HT-29 (cell line): ENCODE measurements around the gene TMEM273. TPM values are rescaled to one million over a fixed set of nuclear protein-coding genes. Genes with fewer than 3 reads are reported as not detected.

Experiments used
- DNase-seq: peaks from one replicate; pipeline ENCODE4 v3.0.0-alpha.2; 2015; ENCODE audit warnings: low spot score
- total RNA-seq: library from RNA; depleted of rRNA; stranded (reverse); fragments of >200 nt; shearing (Covaris generic); gene quantifications from 2 replicates; pipeline ENCODE4 v1.2.3, GENCODE V29; 2014

TMEM273 gene
- total RNA-seq, 1 experiment from 2014 or later: not detected

DNA sequence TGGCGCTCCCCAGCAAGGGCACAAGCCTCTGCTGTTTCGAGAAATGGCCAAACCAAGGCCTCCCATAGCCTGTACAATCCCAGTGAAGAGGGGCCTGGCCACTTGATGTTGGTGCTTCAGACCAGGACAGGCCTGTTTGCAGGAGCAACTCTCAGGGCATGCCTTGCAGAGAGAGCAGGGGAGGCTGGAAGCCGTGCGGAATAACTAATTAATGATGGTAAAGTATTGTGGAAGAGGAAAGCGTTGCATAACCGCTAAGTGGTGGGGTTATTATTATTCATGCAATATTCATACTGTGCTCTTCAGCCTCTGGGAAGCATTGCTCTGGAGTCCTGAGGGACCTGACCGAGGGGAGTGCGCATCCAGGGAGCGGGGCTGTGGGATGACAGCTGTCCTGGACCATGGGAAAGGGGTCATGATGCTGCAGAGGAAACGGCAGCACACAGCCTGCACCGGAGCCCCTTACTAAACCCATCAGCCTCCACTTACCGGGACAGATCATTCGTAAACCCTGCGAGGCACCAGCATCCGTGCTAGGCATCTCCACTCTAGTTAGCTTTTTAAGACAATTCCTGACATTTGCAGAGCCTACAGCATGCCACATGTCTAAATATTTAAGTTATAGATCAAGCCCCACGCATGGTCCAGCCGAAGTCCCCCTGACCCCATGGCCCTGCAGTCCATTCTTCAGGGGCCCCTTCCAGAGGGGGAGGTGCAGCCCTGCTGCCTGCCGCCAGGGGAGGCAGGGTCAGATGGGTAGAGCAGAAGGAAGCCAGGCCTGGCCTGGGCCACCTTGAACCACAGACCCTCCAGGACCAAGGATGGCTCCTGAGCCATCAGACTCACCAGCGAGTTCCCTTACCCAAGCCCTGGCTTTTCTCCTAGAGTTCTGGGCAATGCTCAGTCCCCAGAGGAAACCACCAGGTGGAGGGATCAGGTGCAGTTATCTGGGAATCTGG lies 11.6 kb downstream of the TMEM273 start:
- DNase-seq: no peak

DNA sequence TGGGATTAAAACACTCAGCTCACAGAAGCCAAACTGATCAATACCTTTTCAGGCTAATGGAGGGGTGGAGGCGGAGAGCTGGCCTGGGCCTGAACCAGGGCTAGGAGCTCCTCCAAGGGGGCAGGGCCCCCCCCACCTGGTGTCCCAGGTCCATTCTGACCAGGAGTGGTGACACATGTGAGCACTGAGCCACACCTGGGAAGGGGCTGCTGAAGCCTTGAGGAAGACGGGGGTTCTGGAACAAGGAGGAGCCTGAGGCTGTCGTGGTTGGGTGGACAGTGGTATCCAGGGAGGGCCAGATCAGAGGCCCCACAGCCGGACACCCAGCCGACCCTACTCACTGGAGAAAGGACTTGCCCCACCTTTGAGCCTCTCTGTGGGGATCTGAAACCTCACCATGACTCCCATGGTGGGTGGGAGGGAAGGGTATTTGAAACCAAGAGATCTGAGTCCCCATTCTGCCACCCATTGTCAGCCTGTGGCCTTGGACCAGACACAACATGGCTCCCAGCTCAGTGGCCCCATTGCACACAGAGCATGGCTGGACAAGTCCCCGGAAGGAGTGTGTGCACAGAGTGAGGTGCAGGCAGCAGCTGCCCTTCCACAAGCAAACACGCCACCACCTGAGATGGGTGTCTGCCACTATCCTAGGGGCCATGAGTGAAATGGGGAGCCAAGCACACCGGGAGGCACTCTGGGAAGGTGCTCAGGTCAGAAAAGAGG lies 12.4 kb downstream of the TMEM273 start:
- DNase-seq: no peak

GRCh38 chr10:49174926-49175500 lies 13.2 kb downstream of the TMEM273 start:
- DNase-seq: no peak

DNA sequence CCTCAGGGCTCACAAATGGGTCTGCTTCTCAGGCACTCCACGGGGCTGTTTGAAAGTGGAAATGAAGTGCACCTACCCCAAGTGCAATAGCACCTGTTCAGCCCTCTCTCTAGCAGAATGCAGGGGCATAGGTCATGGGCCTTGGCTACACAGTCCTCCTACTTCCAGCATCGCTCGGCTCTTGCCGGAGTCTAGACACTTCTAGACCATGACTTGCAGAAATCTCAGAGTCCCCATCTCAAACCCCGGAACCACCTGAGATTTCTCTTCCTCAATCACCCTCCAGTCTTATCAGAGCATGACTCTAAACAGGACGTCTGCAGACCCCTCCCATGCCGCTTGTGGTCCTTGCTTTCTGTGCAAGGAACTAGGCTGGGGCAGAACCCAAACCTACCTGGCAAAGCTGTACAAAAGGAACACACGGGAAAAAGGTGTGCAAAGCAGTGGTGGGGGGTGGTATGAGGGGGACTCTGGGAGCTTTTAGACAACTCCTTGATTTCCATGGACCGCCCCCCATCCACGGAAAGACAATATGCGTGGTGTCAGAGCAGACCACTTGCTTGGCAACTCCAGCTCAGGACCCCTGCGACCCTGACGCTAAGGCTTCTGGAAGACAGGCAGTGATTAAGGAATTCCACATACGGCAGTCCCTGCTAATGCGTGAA lies 13.8 kb downstream of the TMEM273 start:
- no peak for DNase-seq

DNA sequence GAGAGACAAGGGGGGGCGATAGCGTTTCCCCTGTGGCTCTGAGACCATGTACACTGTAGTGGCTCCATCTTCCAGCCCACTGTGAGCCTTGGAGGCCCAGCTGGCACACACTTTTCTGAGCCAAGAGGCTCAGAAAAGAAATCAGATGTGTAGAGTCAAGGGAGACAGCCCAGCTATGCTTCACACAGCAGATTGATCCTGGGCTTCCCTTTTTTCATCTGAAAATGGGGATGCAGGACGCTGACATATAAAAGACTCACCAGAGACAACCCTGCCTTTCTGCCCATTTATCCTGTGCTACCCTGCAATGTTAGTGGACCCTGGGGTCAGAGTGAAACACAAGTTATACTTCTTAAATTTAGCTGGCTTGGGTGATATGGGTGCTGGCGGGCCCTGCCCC lies 14.3 kb downstream of the TMEM273 start:
- no peak for DNase-seq

- no peak for DNase-seq
These were observed 14.9 kb downstream of the TMEM273 start for GRCh38 chr10:49173201-49173772.

DNA sequence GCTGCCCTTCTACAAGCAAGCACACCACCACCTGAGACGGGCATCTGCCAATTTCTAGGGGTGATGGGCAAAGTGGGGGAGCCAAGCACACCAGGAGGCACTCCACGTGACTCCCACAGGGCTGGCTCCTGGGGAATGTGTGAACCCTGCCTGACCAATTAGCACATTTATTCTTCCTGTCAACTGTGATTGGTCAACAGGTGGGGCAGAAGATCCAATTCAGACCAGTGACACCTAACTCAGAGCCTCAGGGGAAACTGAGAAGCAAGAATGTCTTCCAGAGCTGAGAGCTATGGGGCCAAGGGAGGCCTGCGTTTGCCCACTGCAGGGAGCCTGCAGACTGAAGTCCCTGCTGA lies 15.4 kb downstream of the TMEM273 start:
- DNase-seq: no peak

DNA sequence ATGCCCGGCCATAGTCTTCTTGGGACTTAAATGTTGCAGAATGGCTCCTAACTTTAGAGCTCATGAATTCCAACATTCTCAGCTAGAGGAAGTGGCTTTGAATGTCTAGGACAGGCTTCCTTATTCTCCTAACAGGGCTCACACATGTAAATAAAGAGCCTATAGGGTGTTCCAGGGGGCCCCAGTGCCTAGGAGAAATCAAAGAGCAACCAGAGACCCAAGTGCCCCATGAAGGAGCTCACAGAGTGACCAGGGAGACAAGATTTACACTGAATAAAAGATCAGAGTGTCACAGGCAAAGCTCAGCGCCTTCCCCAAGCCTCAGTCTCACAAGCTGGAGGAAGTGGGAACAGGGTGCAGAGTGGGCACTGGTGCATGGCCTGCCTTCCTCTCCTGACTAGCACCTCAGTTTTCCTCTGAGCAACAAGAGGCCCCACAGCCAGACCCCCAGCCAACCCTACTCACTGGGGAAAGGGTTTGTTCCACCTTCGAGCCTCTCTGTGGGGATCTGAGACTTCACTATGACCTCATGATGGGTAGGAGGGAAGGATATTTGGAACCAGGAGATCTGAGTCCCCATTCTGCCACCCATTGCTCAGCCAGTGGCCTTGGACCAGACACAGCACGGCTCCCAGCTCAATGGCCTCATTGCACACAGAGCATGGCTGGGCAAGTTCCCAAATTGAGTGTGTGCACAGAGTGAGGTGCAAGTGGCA lies 16.0 kb downstream of the TMEM273 start:
- no peak for DNase-seq

GRCh38 chr10:49171326-49172060 lies 16.7 kb downstream of the TMEM273 start:
- no peak for DNase-seq

DNA sequence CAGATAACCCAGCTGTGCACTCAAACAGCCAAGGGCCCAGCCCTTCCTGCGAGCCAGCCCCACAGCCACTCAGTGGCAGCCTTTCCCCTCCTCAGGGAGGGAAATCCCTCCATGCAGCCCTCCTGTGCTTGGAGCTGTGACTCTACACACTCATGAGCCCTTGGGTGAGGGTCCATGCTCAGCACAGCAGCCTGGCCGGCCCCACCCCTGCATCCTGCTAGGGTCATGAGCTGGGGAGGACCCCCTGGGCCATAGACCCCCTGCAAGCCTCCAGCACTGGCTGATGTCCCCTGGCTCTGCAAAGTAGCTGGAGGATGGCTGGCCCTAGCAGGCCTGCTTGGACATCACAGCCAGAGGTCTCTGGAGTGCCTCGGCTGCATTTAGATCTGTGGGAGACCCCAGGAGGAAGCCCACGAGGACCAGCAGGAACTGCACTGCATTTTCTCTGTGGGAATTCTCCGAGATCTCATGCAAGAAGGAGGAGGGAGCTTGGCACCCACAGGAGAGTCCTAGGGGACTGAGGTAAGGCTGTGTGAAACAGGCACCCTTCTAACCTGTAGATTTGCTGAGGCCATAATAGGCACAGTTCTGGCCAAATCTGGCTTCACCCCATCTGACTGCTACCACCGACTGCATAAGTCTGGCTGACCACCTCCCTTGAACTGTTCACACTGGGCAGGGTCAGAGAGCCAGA lies 17.4 kb downstream of the TMEM273 start:
- DNase-seq: no peak

DNA sequence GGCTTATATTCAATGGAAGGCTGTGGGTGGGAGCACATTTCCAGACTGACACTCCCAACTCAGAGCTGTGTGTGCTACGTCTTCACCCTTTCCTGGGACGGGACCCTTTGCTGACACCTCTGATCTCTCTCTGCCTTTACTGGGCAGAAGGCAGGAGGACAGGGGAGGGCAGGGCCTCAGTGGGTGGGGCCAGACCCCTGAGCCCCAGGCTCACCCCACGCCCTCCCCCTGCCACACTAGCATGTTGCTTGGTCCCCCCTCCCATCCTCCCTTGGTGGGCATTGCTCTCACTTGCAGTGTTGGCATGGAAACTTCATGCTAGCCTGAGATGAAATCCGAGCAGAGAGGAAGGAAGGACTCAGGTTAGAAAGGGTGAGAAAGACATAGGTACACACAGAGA lies 18.4 kb downstream of the TMEM273 start:
- DNase-seq: no peak

DNA sequence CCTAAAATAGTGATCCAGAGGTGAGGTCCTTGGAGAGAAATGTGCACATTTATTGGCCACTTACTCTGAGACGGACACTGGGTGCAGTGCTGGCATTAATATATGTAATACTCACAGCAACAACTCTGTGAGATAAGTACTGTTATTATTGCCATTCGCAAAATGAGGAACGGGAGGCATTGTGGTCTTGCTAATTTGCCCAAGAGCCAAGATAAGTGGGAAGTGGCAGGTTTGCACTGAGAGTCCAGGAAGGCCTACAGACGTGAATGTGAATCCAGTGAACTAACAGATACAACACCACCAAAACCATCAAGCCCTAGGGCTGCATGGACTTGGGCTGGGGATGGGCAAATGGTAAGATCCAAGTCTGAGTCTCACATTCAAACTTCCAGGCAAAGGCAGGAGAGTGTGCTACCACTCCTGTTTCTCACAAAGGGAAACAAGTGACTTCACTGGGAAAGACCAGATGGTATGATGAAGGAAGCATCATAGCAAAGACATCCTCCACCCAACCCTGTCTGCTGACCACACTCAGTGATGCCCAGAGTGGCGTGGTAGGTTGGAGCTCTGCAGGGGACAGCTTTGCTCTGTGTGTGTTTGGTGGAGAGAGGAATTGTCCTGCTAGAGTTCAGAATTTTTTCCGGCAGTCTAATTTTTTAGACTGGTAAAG lies 19.2 kb downstream of the TMEM273 start:
- no peak for DNase-seq

DNA sequence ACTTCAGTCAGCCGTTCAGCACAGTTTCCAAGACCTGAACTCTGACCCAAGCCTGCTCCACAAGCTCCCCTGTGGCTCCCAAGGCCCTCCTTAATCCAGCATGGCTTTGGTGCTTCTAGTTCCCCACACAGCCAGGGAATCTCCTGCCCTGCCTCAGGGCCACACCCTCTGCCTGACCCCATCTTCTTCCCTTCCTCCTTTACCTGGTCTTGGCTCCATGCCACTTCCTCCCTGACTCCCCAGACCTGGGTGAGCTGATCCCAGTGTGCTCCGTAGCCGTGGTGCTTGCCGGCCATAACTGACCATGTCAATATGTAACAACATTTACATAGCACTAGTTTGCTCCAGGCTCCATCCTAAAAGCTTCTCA lies 20.0 kb downstream of the TMEM273 start:
- DNase-seq: no peak

DNA sequence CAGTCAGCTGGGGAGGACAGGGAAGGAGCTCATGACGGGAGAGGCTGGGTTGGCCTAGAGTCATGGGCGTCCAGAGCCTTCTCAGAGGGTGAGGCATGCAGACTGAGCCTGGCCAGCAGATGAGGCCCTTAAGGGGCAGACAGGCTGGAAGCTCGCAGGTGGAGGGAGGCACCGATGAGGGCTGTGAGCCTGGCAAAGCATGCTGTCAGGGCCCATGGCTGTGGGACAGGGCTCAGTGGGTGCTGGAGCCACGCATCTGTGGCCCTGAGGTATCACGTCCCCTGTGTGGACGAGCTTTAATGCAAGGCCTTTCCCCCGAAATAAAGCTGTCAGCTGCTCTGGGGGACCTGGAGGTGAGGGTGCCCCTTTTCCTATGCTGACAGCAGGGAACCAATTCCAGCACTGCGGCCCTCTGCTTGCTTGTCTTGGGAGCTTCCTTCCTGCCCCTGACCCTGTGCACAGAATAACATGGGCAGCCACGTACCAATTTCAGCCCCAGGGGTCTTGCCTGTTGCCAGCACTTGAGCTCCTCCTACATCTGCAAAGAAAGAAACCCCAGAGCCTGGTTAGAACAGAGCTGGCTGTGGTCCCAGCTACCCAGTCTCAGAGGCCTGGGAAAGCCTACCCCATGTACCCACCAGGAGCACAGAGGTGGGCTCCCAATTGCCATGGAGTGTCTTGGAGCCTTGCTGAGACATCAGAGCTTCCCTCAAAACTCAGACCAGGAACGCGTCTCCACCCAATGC lies 20.6 kb downstream of the TMEM273 start:
- no peak for DNase-seq

DNA sequence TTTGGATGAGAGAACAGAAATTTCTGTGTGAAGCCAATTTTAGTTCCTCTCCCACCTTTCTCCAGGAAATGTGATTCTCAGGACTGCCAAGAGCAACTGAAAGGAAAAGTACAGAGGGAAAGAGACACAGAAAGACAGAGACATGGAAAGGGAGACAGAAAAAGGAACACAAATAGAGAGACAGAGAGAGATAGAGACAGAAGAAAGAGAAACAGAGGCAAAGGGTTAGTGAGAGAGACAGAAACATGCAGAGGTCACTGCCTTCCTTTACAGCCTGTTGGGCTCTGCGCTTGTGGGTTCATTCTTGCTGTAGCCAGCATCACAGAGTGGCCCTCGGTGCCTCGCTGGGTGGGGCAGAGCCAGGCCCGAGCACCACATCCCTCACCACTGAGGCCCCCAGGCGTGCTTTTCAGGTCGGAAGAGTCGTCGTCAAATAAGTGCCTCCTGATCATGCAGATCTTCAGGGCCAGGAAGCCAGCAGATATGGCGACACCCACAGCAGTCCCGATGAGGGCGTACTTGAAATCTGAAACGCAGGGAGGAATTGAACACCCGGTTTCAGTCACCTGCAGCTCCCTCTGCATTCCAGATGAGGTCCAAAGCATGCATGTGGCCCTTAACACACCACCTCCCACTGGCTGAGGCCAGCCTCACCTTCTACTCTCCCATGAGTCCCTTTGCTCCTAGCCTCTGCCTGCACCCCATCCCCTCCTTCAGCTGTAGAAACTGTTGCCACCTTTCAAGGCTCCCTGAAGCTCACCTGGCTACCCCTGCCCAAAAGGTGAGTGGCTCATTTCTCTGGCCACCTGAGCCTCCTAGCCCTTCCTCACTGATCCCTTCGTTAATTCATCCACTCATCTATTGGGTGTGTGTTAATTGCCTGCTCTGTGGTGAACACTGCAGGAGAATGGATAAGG lies 21.4 kb downstream of the TMEM273 start:
- DNase-seq: no peak

- no peak for DNase-seq
These were observed 22.2 kb downstream of the TMEM273 start for GRCh38 chr10:49165821-49166483.

DNA sequence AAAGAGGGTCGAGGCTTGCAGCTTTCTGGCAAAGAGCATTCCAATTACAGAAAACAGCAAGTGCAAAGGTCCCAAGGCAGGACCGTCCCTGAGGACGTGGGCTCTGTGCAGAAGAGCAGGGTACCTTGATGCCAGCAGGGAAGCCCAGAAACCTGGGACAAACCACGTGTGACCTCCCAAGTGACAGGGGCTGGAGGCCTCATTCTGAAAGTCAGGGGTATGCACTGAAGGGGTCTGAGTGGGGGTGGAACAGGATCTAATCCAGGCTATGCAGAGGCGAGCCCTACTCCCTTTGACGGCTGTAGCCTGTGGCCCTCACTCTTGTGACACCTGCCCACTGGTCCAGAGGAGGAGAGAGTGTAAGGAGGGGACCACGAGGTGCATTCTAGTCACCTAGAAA lies 22.9 kb downstream of the TMEM273 start:
- no peak for DNase-seq
